PC-9 (cell line): ENCODE data around the gene MAX.

ENCODE experiments used
- CTCF ChIP-seq: fragments of 200-600 bp; sonication (generic); conservative IDR thresholded peaks from 2 replicates; pipeline ENCODE4 v1.6.1; 2017; ENCODE audit warnings: mixed run types, antibody characterized with exemption, mild to moderate bottlenecking, moderate library complexity
- EZH2 ChIP-seq: fragments of 200-600 bp; sonication (generic); IDR thresholded peaks from 2 replicates; pipeline ENCODE4 v1.8.0; 2017; ENCODE audit warnings: antibody characterized with exemption, low read depth

- TF ChIP-seq CTCF (no peak), EZH2 (no peak)
Observed at GRCh38 chr14:65132855-65133254, 30.5 kb upstream of the MAX start.
